ENCODE data around the gene TNFAIP2.
"Not testable (repeated sequence)": the region's sequence is repeated elsewhere in the genome, so short reads cannot be mapped to it uniquely, and the experiment has no call there.

- not testable (repeated sequence) for TF ChIP-seq CTCF, POLR2A (IDR thresholded peaks at IDR 0.05)
These were observed 52.9 kb downstream of the TNFAIP2 start for GRCh38 chr14:103176176-103176575.

All from thyroid gland (tissue), 4 donors.